Esophagus muscularis mucosa (tissue), 4 donors: ENCODE measurements around the gene TPGS2. TPM values are rescaled to one million over a fixed set of nuclear protein-coding genes. Genes with fewer than 3 reads are reported as not detected.
"Not testable (repeated sequence)": the region's sequence is repeated elsewhere in the genome, so short reads cannot be mapped to it uniquely, and the experiment has no call there.

Experiments used
- DNase-seq: peaks from one replicate; pipeline ENCODE4 v3.0.0-alpha.2; 2017; ENCODE audit errors: extremely low spot score
- H3K27ac ChIP-seq, 4 donors: fragments of 200-600 bp; sonication (generic); replicated peaks in 1 of 4; 1 replicate in 3 of 4; 2 replicates in 1 of 4; pipeline ENCODE4 v1.5.1; 2016 to 2019; ENCODE audit warnings: mild to moderate bottlenecking in 1 of 4
- H3K27me3 ChIP-seq, 4 donors: fragments of 200-600 bp; sonication (generic); one replicate each; pipeline versions ENCODE4 v1.5.1 to v1.6.0; 2016 to 2019
- H3K36me3 ChIP-seq, 4 donors: fragments of 200-600 bp; sonication (generic); one replicate each; pipeline ENCODE4 v1.5.1; 2016 to 2019
- H3K4me1 ChIP-seq, 4 donors: fragments of 200-600 bp; sonication (generic); one replicate each; pipeline ENCODE4 v1.5.1; 2016 to 2019
- H3K4me3 ChIP-seq, 4 donors: fragments of 200-600 bp; sonication (generic); 1 replicate in 2 of 4; 2 replicates in 2 of 4; pipeline ENCODE4 v1.5.1; 2016 to 2019; ENCODE audit warnings: mild to moderate bottlenecking in 4 of 4, moderate library complexity in 1 of 4
- H3K9me3 ChIP-seq, 4 donors: fragments of 200-600 bp; sonication (generic); 1 replicate in 3 of 4; 2 replicates in 1 of 4; pipeline ENCODE4 v1.5.1; 2016 to 2019
- CTCF ChIP-seq, 3 experiments: fragments of 200-600 bp in 2 of 3; fragments of 450-650 bp in 1 of 3; sonication (generic) in 2 of 3; IDR thresholded peaks; one replicate each; pipeline ENCODE4 v1.5.1; 2017 to 2019; ENCODE audit warnings: antibody characterized with exemption in 3 of 3, mild to moderate bottlenecking in 2 of 3, moderate library complexity in 1 of 3
- EP300 ChIP-seq: sonication (generic); formaldehyde crosslinking; IDR thresholded peaks from one replicate; pipeline ENCODE4 v1.6.1; 2017; ENCODE audit warnings: antibody characterized with exemption
- POLR2A ChIP-seq: fragments of 450-650 bp; IDR thresholded peaks from one replicate; pipeline ENCODE4 v1.6.1; 2017; ENCODE audit warnings: antibody characterized with exemption, moderate library complexity, mild to moderate bottlenecking, low read depth
- POLR2AphosphoS5 ChIP-seq, 2 donors: sonication (generic); formaldehyde crosslinking; IDR thresholded peaks; one replicate each; pipeline ENCODE4 v1.6.1; 2017; ENCODE audit warnings: antibody characterized with exemption in 2 of 2
- WGBS: methylation state at CpG from one replicate; pipeline ENCODE4 v1.1.5; 2018; 5-methylcytosine and 5-hydroxymethylcytosine counted together
- intact Hi-C: fragments of 100-400 bp; cut with DNase I; formaldehyde crosslinking; loops from one replicate; pipeline ENCODE4 v1.15.1; 2023
- total RNA-seq, 4 donors: library from RNA; depleted of rRNA; stranded (reverse); fragments of >200 nt; gene quantifications; one replicate each; pipeline versions ENCODE4 v1.1.0 to v1.2.1, GENCODE V29; 2016

TPGS2 gene
- total RNA-seq, result 100 to 1,000 TPM in 2 of 4 donors, 10 to 100 TPM in 2; 74.3 to 117 (median 91.5) TPM

GRCh38 chr18:36828630-36829361, at the start of gene TPGS2, which contains the start of gene KIAA1328:
TPGS2 (minus strand) TSS chr18:36829002; CDS start chr18:36828767, 235 bp downstream.
KIAA1328 (plus strand) TSS chr18:36829127; CDS start chr18:36829139, 12 bp downstream.
- TF ChIP-seq POLR2AphosphoS5 (IDR thresholded peaks at IDR 0.05) (peak; percentile 32 to 70), CTCF (IDR thresholded peaks at IDR 0.05) (peak in 2 of 3 experiments; percentile 38 to 51), EP300 (no peak), POLR2A (peak; percentile 9)
- intact Hi-C loops, result no loop called here
- H3K4me1 ChIP-seq, result peaks cover 15 to 30% (median 24%) of the 10 kb centered on the region in 4 donors
- H3K4me3 ChIP-seq, result peak within 1 kb of the TSS; percentile 69 to 85 (median 78)
- no peaks in the 10 kb centered on the region for H3K36me3 ChIP-seq
- H3K27me3 ChIP-seq, result no peaks in the 10 kb centered on the region
- H3K27ac ChIP-seq, result peak within 1 kb of the TSS; percentile 80 to 88 (median 84)
- peak; percentile 95 for DNase-seq
- no peaks in the 10 kb centered on the region for H3K9me3 ChIP-seq
- WGBS, result 0% methylated on average over 17 of the region's 83 CpGs

- H3K36me3 ChIP-seq, DNase-seq, H3K27ac ChIP-seq, H3K9me3 ChIP-seq, H3K4me3 ChIP-seq, H3K4me1 ChIP-seq, intact Hi-C loops, H3K27me3 ChIP-seq: not testable (repeated sequence)
Measured at GRCh38 chr18:36873826-36874225, 45.0 kb upstream of the TPGS2 start.

GRCh38 chr18:36872329-36872728, 43.5 kb upstream of the TPGS2 start:
- intact Hi-C loops, result no loop called here
- H3K4me1 ChIP-seq, result no peaks in the 10 kb centered on the region

GRCh38 chr18:36871801-36872200, 43.0 kb upstream of the TPGS2 start:
- H3K4me1 ChIP-seq, result no peaks in the 10 kb centered on the region
- H3K27ac ChIP-seq, result no peak overlapping the region
- H3K27me3 ChIP-seq, result no peaks in the 10 kb centered on the region
- 76% methylated on average over 3 of the region's 3 CpGs for WGBS
- H3K36me3 ChIP-seq, result peaks cover 0 to 5% (median 2%) of the 10 kb centered on the region in 4 donors
- intact Hi-C loops, result no loop called here
- no peak for DNase-seq
- no peak overlapping the region for H3K4me3 ChIP-seq
- TF ChIP-seq EP300 (no peak), CTCF (IDR thresholded peaks at IDR 0.05) (no peak), POLR2AphosphoS5 (IDR thresholded peaks at IDR 0.05) (no peak), POLR2A (no peak)
- no peaks in the 10 kb centered on the region for H3K9me3 ChIP-seq

More at GRCh38 chr18:36872329-36872728, 43.5 kb upstream of the TPGS2 start:
- Histone ChIP-seq H3K9me3 (no peaks in the 10 kb centered on the region), H3K4me3 (no peak overlapping the region), H3K36me3 (peaks cover 0 to 5% (median 2%) of the 10 kb centered on the region in 4 donors), H3K27ac (no peak overlapping the region), H3K27me3 (no peaks in the 10 kb centered on the region)
- DNase-seq, result no peak
- TF ChIP-seq POLR2A, result no peak
- TF ChIP-seq POLR2AphosphoS5 (IDR thresholded peaks at IDR 0.05), result no peak
- TF ChIP-seq EP300, result no peak
- no peak for TF ChIP-seq CTCF (IDR thresholded peaks at IDR 0.05)

- WGBS, result 86% methylated on average over 1 of the region's 1 CpG
- H3K27me3 ChIP-seq, result no peaks in the 10 kb centered on the region
- H3K4me3 ChIP-seq, result no peak overlapping the region
- TF ChIP-seq CTCF (IDR thresholded peaks at IDR 0.05), result no peak
- TF ChIP-seq EP300, result no peak
- peaks cover 0 to 3% (median under 1%) of the 10 kb centered on the region in 4 donors for H3K36me3 ChIP-seq
- H3K4me1 ChIP-seq, result no peaks in the 10 kb centered on the region
- no peak overlapping the region for H3K27ac ChIP-seq
- H3K9me3 ChIP-seq, result no peaks in the 10 kb centered on the region
- DNase-seq, result no peak
- intact Hi-C loops, result no loop called here
Measured at GRCh38 chr18:36867056-36867455, 38.3 kb upstream of the TPGS2 start.
